GM10847 (cell line): Measurements from ENCODE around the gene SLC30A3.

Source experiments
- POLR2A ChIP-seq: IDR thresholded peaks from 2 replicates; pipeline ENCODE4 v1.6.1; 2011; ENCODE audit not compliant: insufficient read length; ENCODE audit errors: extremely low read depth

SLC30A3 gene

GRCh38 chr2:27270670-27271069, 7.8 kb upstream of the SLC30A3 start:
- TF ChIP-seq POLR2A, result no peak

- no peak for TF ChIP-seq POLR2A
Measured at GRCh38 chr2:27270131-27270530, 7.3 kb upstream of the SLC30A3 start.

GRCh38 chr2:27265536-27265870, 2.7 kb upstream of the SLC30A3 start:
- no peak for TF ChIP-seq POLR2A

GRCh38 chr2:27264753-27265535, 2.1 kb upstream of the SLC30A3 start:
- TF ChIP-seq POLR2A, result no peak

GRCh38 chr2:27264253-27264752, 1.5 kb upstream of the SLC30A3 start:
- no peak for TF ChIP-seq POLR2A

- no peak for TF ChIP-seq POLR2A
Measured at GRCh38 chr2:27263287-27264252, 723 bp upstream of the SLC30A3 start.

GRCh38 chr2:27261926-27262298, 935 bp downstream of the SLC30A3 start:
- TF ChIP-seq POLR2A, result no peak

- no peak for TF ChIP-seq POLR2A
Measured at GRCh38 chr2:27261241-27261925, 1.5 kb downstream of the SLC30A3 start.

GRCh38 chr2:27258051-27258450, 4.8 kb downstream of the SLC30A3 start:
- no peak for TF ChIP-seq POLR2A

- no peak for TF ChIP-seq POLR2A
Measured at GRCh38 chr2:27256855-27257454, 5.9 kb downstream of the SLC30A3 start.

GRCh38 chr2:27255660-27256059, 7.2 kb downstream of the SLC30A3 start:
- no peak for TF ChIP-seq POLR2A

GRCh38 chr2:27255187-27255586, 7.7 kb downstream of the SLC30A3 start:
- no peak for TF ChIP-seq POLR2A

- no peak for TF ChIP-seq POLR2A
Measured at GRCh38 chr2:27251766-27252165, 11.1 kb downstream of the SLC30A3 start.

- no peak for TF ChIP-seq POLR2A
Measured at GRCh38 chr2:27250652-27251379, 12.0 kb downstream of the SLC30A3 start.

- TF ChIP-seq POLR2A, result no peak
Measured at GRCh38 chr2:27249891-27250651, 12.8 kb downstream of the SLC30A3 start.
